A549 (cell line): ENCODE measurements around the gene EPN2. TPM values are rescaled to one million over a fixed set of nuclear protein-coding genes. Genes with fewer than 3 reads are reported as not detected.

Experiments used
- ATAC-seq, 2 experiments: fragments of 200-7000 bp in 1 of 2; fragments of >200 bp in 1 of 2; cut with Nextera tagmentation in 1 of 2; cut with Tn5 transposase in 1 of 2; 3 replicates each; pipeline versions ENCODE4 v1.8.0 to v1.9.1; 2018 to 2020; ENCODE audit warnings: mild to moderate bottlenecking in 1 of 2, moderate library complexity in 1 of 2
- CTCF ChIA-PET: fragments of 300-600 bp; sonication (Branson Sonifier 250); formaldehyde crosslinking; extraction: SDS; loops from one replicate; lab custom pipeline; 2021; ENCODE audit warnings: antibody characterized with exemption, inconsistent platforms; lab: Yijun Ruan, JAX
- POLR2A ChIA-PET: fragments of 350-600 bp; formaldehyde crosslinking; extraction: SDS; loops from one replicate; lab custom pipeline; 2021; ENCODE audit warnings: antibody characterized with exemption, inconsistent platforms; lab: Yijun Ruan, JAX
- DNase-seq, 2 experiments: peaks; one replicate each; pipeline versions ENCODE4 v3.0.0 to v3.0.0-alpha.2; 2011 to 2016; ENCODE audit warnings: low read depth in 1 of 2, low spot score in 1 of 2
- FAIRE-seq: peaks from 2 replicates; lab custom pipeline; 2011; peaks lifted over from hg19 to GRCh38; lab: Jason Lieb, UNC
- H3K27ac ChIP-seq, 2 experiments: fragments of >200 bp; sonication (Bioruptor Twin); formaldehyde crosslinking; 3 replicates each; pipeline ENCODE4 v1.5.1; 2016 to 2017
- H3K4me1 ChIP-seq: fragments of >200 bp; sonication (Bioruptor Twin); formaldehyde crosslinking; 3 replicates; pipeline ENCODE4 v1.6.1; 2016
- H3K4me2 ChIP-seq: fragments of >200 bp; sonication (Bioruptor Twin); formaldehyde crosslinking; 3 replicates; pipeline ENCODE4 v1.6.1; 2016
- H3K4me3 ChIP-seq: fragments of >200 bp; sonication (Bioruptor Twin); formaldehyde crosslinking; 3 replicates; pipeline ENCODE4 v1.5.1; 2016
- H3K9me3 ChIP-seq: fragments of >200 bp; sonication (Bioruptor Twin); formaldehyde crosslinking; 3 replicates; pipeline ENCODE4 v1.6.1; 2016
- BCL3 ChIP-seq: fragments of >200 bp; sonication (Bioruptor Twin); formaldehyde crosslinking; IDR thresholded peaks from 3 replicates; pipeline ENCODE4 v1.6.1; 2016
- BHLHE40 ChIP-seq: IDR thresholded peaks from 2 replicates; pipeline ENCODE4 v1.6.1; 2012; ENCODE audit warnings: low read depth, low read length, inconsistent platforms
- CHD2 ChIP-seq: fragments of 150-350 bp; IDR thresholded peaks from 2 replicates; pipeline ENCODE4 v1.6.1; 2014; ENCODE audit warnings: low read length; ENCODE audit not compliant: partially characterized antibody
- EHF ChIP-seq: fragments of 250-450 bp; sonication (Bioruptor Pico); IDR thresholded peaks from 2 replicates; pipeline ENCODE4 v1.5.0; 2020; ENCODE audit warnings: mild to moderate bottlenecking
- ELK1 ChIP-seq: fragments of 150-350 bp; IDR thresholded peaks from 2 replicates; pipeline ENCODE4 v1.6.1; 2014; ENCODE audit warnings: low read depth, mild to moderate bottlenecking, low read length
- EP300 ChIP-seq, 2 experiments: fragments of >200 bp; sonication (Bioruptor Twin); formaldehyde crosslinking; IDR thresholded peaks; 2 replicates in 1 of 2; 3 replicates in 1 of 2; pipeline ENCODE4 v1.6.1; 2016 to 2017
- ESRRA ChIP-seq: fragments of 150-350 bp; IDR thresholded peaks from 2 replicates; pipeline ENCODE4 v1.6.1; 2014; ENCODE audit warnings: mild to moderate bottlenecking, low read length, borderline replicate concordance
- GATA3 ChIP-seq: IDR thresholded peaks from 2 replicates; pipeline ENCODE4 v1.6.1; 2012; ENCODE audit warnings: borderline replicate concordance
- HDAC2 ChIP-seq: fragments of 200-600 bp; sonication (generic); IDR thresholded peaks from 2 replicates; pipeline ENCODE4 v1.6.1; 2016
- HOXA7 ChIP-seq: fragments of 250-450 bp; sonication (Bioruptor Pico); IDR thresholded peaks from 2 replicates; pipeline ENCODE4 v1.5.0; 2020; ENCODE audit warnings: mild to moderate bottlenecking, moderate library complexity
- JUN ChIP-seq, 2 experiments: fragments of >200 bp; sonication (Bioruptor Twin); formaldehyde crosslinking; IDR thresholded peaks; 2 replicates in 1 of 2; 3 replicates in 1 of 2; pipeline ENCODE4 v1.6.1; 2016 to 2017
- JUNB ChIP-seq: fragments of >200 bp; sonication (Bioruptor Twin); formaldehyde crosslinking; IDR thresholded peaks from 2 replicates; pipeline ENCODE4 v1.6.1; 2016
- KDM1A ChIP-seq: fragments of 200-600 bp; sonication (generic); IDR thresholded peaks from 2 replicates; pipeline ENCODE4 v1.6.1; 2016; ENCODE audit warnings: low read depth, mild to moderate bottlenecking
- MAFK ChIP-seq: fragments of 450-650 bp; IDR thresholded peaks from 2 replicates; pipeline ENCODE4 v1.6.1; 2014; ENCODE audit not compliant: partially characterized antibody
- MAZ ChIP-seq: fragments of 150-350 bp; IDR thresholded peaks from 2 replicates; pipeline ENCODE4 v1.6.1; 2014; ENCODE audit warnings: antibody characterized with exemption, low read depth, low read length, borderline replicate concordance
- NR3C1 ChIP-seq: fragments of >200 bp; sonication (Bioruptor Twin); formaldehyde crosslinking; IDR thresholded peaks from 3 replicates; pipeline ENCODE4 v1.6.1; 2017
- PBX3 ChIP-seq: IDR thresholded peaks from 2 replicates; pipeline ENCODE4 v1.6.1; 2012
- POLR2A ChIP-seq: IDR thresholded peaks from 2 replicates; pipeline ENCODE4 v1.6.1; 2012; ENCODE audit warnings: mild to moderate bottlenecking, low read length
- POLR2AphosphoS2 ChIP-seq: conservative IDR thresholded peaks from 2 replicates; pipeline ENCODE4 v1.6.1; 2012; ENCODE audit warnings: low read length, improper control_type of control experiment, inconsistent platforms
- RARB ChIP-seq: fragments of 250-450 bp; sonication (Bioruptor Pico); IDR thresholded peaks from 2 replicates; pipeline ENCODE4 v1.8.0; 2021; ENCODE audit warnings: mild to moderate bottlenecking, moderate library complexity
- SREBF2 ChIP-seq: fragments of 450-650 bp; IDR thresholded peaks from 2 replicates; pipeline ENCODE4 v1.6.1; 2014; ENCODE audit warnings: mild to moderate bottlenecking, moderate library complexity
- ZC3H11A ChIP-seq: fragments of 450-650 bp; IDR thresholded peaks from 2 replicates; pipeline ENCODE4 v1.6.1; 2014; ENCODE audit warnings: antibody characterized with exemption, mild to moderate bottlenecking
- ZFP36 ChIP-seq: fragments of 450-650 bp; IDR thresholded peaks from 2 replicates; pipeline ENCODE4 v1.6.1; 2014; ENCODE audit warnings: borderline replicate concordance; ENCODE audit not compliant: partially characterized antibody
- WGBS: methylation state at CpG from one replicate; pipeline ENCODE4 v1.1.6; 2017; ENCODE audit errors: missing lambda C conversion rate; 5-methylcytosine and 5-hydroxymethylcytosine counted together
- polyA plus RNA-seq, 4 experiments: library from polyadenylated mRNA; depleted of rRNA in 3 of 4; stranded (reverse); fragments of >200 nt; fragmentation: RNase III in 1 of 4; extraction: RNeasy Plus Mini Kit Qiagen cat#74134 plus additional on column Dnase treatment in 1 of 4; gene quantifications; 2 replicates in 3 of 4; 3 replicates in 1 of 4; pipeline ENCODE4 v1.2.3, GENCODE V29; 2011 to 2017
- TF ChIP-seq, protein P1 (sequence below): IDR thresholded peaks from 2 replicates; pipeline ENCODE4 v1.6.1; 2012
- TF ChIP-seq, protein P2 (sequence below): IDR thresholded peaks from 2 replicates; pipeline ENCODE4 v1.6.1; 2012; ENCODE audit warnings: low read depth, borderline replicate concordance
- TF ChIP-seq, protein P3 (sequence below): fragments of 250-450 bp; sonication (Bioruptor Pico); IDR thresholded peaks from 2 replicates; pipeline ENCODE4 v1.5.0; 2020; ENCODE audit warnings: low read depth, mild to moderate bottlenecking, moderate library complexity

Gene EPN2
- polyA plus RNA-seq, 2 of the 4 experiments (the other 2 are of a cell fraction): 32.1 to 33.8 TPM

DNA sequence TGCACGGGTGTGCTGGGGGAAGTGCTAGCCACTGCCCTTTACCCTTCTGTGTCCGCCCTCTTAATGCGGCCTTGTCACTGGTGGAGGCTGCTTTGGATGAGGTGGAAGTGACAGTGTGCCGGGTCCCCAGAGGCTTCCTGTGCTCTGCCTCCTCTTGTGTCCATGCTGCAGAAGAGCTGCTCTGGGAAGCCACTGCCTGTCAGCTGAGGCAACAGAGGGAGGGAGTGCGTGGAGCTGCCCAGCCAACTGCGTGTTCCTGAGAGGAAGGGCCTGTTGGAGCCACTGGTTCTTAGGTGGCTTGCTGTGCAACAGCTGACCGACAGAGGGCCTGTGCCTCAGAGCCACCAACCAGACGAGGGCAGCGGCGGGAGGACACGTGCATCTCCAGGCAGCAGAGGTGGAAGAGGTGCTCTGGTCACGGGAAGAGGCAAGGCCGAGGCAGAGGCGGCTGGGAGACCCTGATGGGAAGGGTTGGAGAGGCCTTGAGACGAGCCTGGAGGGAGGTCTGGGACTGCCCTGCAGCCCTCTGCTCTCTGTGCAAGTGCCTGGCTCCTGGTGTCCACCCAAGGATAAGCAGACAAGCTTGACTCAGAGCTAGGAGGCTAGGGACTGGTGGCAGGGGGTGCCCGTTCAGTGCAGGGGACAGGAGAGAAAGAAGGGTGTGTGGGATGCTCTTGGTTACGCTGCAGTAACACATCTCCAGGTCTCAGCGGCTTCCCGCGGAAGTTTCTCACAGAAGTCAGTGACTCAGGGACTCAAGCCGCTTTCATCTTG is 100.0 kb downstream of the EPN2 start:
- WGBS: 81% methylated on average over 21 of the region's 21 CpGs
- no peak for FAIRE-seq
- CTCF ChIA-PET: interaction anchor here (0.5 to 2.6 kb wide), 13 partner anchors 9 to 455 kb away, joined by 3 to 12 read pairs (median 6); partner anchors contain the start of gene B9D1
- Histone ChIP-seq H3K4me1 (peaks cover 5% of the 10 kb centered on the region; the same call in 2 of the 3 replicates), H3K27ac (peak overlapping the region in 1 of 2 experiments; percentile 17; a peak in 1 of 6 replicates), H3K4me3 (no peak overlapping the region), H3K9me3 (no peaks in the 10 kb centered on the region), H3K4me2 (no peak overlapping the region)
- DNase-seq: peak in 1 of 2 experiments; percentile 39
- POLR2A ChIA-PET: no interaction called here
- TF ChIP-seq POLR2A: 0 out of 2 replicates have a peak, but pooled peaks have one; percentile 3
- no peak for TF ChIP-seq CHD2
- TF ChIP-seq SREBF2: no peak
- ATAC-seq: peak; percentile 19 to 49; a peak in 5 of 6 replicates

- no peak overlapping the region for H3K4me3 ChIP-seq
- DNase-seq (no peak), FAIRE-seq (no peak), ATAC-seq (no peak; a peak in 1 of 6 replicates)
- TF ChIP-seq HOXA7: no peak
- 0 out of 5 replicates have a peak, but pooled peaks of 1 of the 2 experiments have one; percentile 15 for TF ChIP-seq JUN (IDR thresholded peaks at IDR 0.05)
- TF ChIP-seq, all 56 proteins: peak for 1
- no peak overlapping the region for H3K4me2 ChIP-seq
- ChIA-PET POLR2A (no interaction called here), CTCF (interaction anchor here (1.1 to 2.6 kb wide), 12 partner anchors 8 to 99 kb away, joined by 3 to 12 read pairs (median 6); partner anchors contain the start of gene B9D1)
- no peaks in the 10 kb centered on the region for H3K9me3 ChIP-seq
- WGBS: 85% methylated on average over 1 of the region's 2 CpGs
- peak overlapping the region in 1 of 2 experiments; percentile 17; a peak in 1 of 6 replicates for H3K27ac ChIP-seq
- peaks cover 5% of the 10 kb centered on the region; the same call in 2 of the 3 replicates for H3K4me1 ChIP-seq
These were observed 100.5 kb downstream of the EPN2 start for GRCh38 chr17:19337712-19338023.

DNA sequence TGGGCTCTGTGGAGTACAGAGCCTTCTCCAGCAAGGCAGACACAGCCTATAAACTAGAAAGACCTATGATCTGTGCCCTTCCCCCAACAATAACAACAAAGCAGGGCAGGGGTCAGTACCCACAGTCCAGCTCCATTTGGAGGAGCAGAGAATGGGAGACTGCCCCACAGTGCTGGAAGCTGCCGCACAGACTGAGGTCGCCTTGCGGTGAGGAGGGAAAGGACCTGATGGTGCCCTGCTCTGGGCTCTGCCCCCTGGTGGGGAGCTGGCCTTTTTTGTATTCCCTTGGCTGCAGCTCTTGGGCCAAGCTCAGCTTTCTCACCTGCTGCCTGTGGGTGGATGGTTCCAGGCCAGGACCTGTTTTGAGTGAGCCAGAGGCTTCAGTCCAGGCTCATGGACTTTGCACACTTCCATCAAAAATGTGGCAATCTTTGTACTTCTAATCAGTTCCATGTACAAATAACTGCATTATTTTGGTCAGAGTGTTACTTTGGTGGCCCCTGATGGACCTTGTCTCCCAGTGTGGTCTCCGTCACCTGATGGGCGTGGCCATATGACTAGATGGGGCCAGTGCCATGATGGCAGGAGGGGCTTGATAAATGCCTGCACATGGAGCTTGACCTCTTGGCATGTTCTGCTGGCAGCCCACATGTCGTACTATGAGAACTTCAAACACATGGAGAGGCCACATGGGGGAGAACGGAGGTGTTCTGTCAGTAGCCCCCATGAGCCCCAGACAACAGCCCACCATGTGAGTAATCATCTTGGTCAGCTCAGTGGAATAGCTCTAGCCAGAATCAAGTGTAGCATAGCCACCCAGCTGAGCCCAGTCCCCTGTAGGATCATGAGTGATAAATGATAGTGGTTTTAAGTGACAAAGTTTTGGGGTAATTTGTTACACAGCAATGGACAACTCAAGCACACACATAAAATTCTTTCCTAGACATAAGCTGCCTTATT is 101.1 kb downstream of the EPN2 start:
- FAIRE-seq (no peak), ATAC-seq (peak; percentile 67 to 80), DNase-seq (peak; percentile 73 to 82)
- peaks cover 5% of the 10 kb centered on the region; the same call in 2 of the 3 replicates for H3K4me1 ChIP-seq
- H3K4me2 ChIP-seq: no peak overlapping the region
- 90% methylated on average over 7 of the region's 7 CpGs for WGBS
- H3K4me3 ChIP-seq: no peak overlapping the region
- H3K9me3 ChIP-seq: no peaks in the 10 kb centered on the region
- ChIA-PET CTCF (interaction anchor here (0.7 to 2.6 kb wide), 15 partner anchors 9 to 109 kb away, joined by 3 to 14 read pairs (median 6); partner anchors contain the start of gene B9D1), POLR2A (interaction anchor here (1.0 kb wide), 1 partner anchor 9 kb away, joined by 3 read pairs; no protein-coding TSS in a partner anchor)
- no peak overlapping the region; a peak in 1 of 6 replicates for H3K27ac ChIP-seq
- TF ChIP-seq CHD2 (no peak), MAFK (no peak), BHLHE40 (no peak), ELK1 (no peak), NR3C1 (no peak), RARB (CRISPR knock-in tag) (no peak), PBX3 (no peak), EP300 (IDR thresholded peaks at IDR 0.05) (no peak), GATA3 (no peak), BCL3 (no peak), POLR2AphosphoS2 (no peak), KDM1A (no peak), JUNB (no peak), ESRRA (no peak), MAZ (no peak), ZC3H11A (no peak), JUN (IDR thresholded peaks at IDR 0.05) (no peak), HOXA7 (no peak), EHF (CRISPR knock-in tag) (no peak), ZFP36 (no peak), HDAC2 (no peak)
- TF ChIP-seq, protein P1, sequence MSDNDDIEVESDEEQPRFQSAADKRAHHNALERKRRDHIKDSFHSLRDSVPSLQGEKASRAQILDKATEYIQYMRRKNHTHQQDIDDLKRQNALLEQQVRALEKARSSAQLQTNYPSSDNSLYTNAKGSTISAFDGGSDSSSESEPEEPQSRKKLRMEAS: 0 out of 2 replicates have a peak, but pooled peaks have one; percentile 15
- TF ChIP-seq, protein P2, sequence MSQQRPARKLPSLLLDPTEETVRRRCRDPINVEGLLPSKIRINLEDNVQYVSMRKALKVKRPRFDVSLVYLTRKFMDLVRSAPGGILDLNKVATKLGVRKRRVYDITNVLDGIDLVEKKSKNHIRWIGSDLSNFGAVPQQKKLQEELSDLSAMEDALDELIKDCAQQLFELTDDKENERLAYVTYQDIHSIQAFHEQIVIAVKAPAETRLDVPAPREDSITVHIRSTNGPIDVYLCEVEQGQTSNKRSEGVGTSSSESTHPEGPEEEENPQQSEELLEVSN: no peak
- TF ChIP-seq, protein P3, sequence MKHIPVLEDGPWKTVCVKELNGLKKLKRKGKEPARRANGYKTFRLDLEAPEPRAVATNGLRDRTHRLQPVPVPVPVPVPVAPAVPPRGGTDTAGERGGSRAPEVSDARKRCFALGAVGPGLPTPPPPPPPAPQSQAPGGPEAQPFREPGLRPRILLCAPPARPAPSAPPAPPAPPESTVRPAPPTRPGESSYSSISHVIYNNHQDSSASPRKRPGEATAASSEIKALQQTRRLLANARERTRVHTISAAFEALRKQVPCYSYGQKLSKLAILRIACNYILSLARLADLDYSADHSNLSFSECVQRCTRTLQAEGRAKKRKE: no peak
